H1 (cell line): Measurements from ENCODE around the gene DSCAM. TPM values are rescaled to one million over a fixed set of nuclear protein-coding genes. Genes with fewer than 3 reads are reported as not detected.

Experiments used
- CTCF ChIA-PET: fragments of 300-600 bp; sonication (Branson Sonifier 250); formaldehyde crosslinking; loops from one replicate; lab custom pipeline; 2021; ENCODE audit not compliant: partially characterized antibody; lab: Charles Lee
- POLR2A ChIA-PET: fragments of 300-600 bp; sonication (Branson Sonifier 250); formaldehyde crosslinking; loops from one replicate; lab custom pipeline; 2021; ENCODE audit warnings: inconsistent platforms; ENCODE audit not compliant: partially characterized antibody; lab: Charles Lee
- DNase-seq, 2 experiments: peaks; one replicate each; pipeline versions ENCODE4 v3.0.0 to v3.0.0-alpha.2; 2010 to 2022; ENCODE audit warnings: low spot score in 2 of 2, low read depth in 1 of 2, mixed read lengths in 1 of 2
- FAIRE-seq: peaks from 2 replicates; lab custom pipeline; 2011; peaks lifted over from hg19 to GRCh38; lab: Jason Lieb, UNC
- H2AFZ ChIP-seq: 2 replicates; pipeline ENCODE4 v1.8.1; 2012; ENCODE audit warnings: low read length, inconsistent platforms
- H2AK5ac ChIP-seq: 2 replicates; pipeline ENCODE4 v1.6.1; 2013; ENCODE audit warnings: low read depth, low read length
- H2BK120ac ChIP-seq: replicated peaks from 2 replicates; pipeline ENCODE3; 2013; ENCODE audit warnings: low read depth, low read length, inconsistent platforms
- H2BK12ac ChIP-seq: 2 replicates; pipeline ENCODE4 v1.6.1; 2013; ENCODE audit warnings: low read depth, low read length
- H2BK15ac ChIP-seq: 2 replicates; pipeline ENCODE4 v1.6.1; 2013; ENCODE audit warnings: low read length
- H2BK20ac ChIP-seq: 2 replicates; pipeline ENCODE4 v1.6.1; 2013; ENCODE audit warnings: low read length
- H2BK5ac ChIP-seq: 2 replicates; pipeline ENCODE4 v1.6.1; 2013; ENCODE audit warnings: low read depth, low read length
- H3K14ac ChIP-seq: 2 replicates; pipeline ENCODE4 v1.6.1; 2013; ENCODE audit warnings: inconsistent platforms; ENCODE audit not compliant: insufficient read length
- H3K18ac ChIP-seq: 2 replicates; pipeline ENCODE4 v1.6.1; 2013; ENCODE audit warnings: low read length; ENCODE audit errors: extremely low read depth
- H3K23ac ChIP-seq: 2 replicates; pipeline ENCODE4 v1.6.1; 2013; ENCODE audit warnings: inconsistent platforms; ENCODE audit not compliant: insufficient read length
- H3K23me2 ChIP-seq: 2 replicates; pipeline ENCODE4 v1.6.1; 2013; ENCODE audit warnings: low read depth, low read length
- H3K27ac ChIP-seq: 2 replicates; pipeline ENCODE4 v1.6.1; 2011; ENCODE audit warnings: low read depth, low read length, inconsistent platforms
- H3K27me3 ChIP-seq, 4 experiments: replicated peaks in 1 of 4; 1 replicate in 1 of 4; 2 replicates in 3 of 4; pipeline versions ENCODE4 v1.6.1 to v1.8.1; 2011 to 2013; ENCODE audit warnings: low read length in 3 of 4, mild to moderate bottlenecking in 3 of 4, inconsistent platforms in 2 of 4, mixed read lengths in 2 of 4, moderate library complexity in 1 of 4; ENCODE audit not compliant: control insufficient read depth in 3 of 4, insufficient read depth in 3 of 4; ENCODE audit errors: extremely low read depth in 1 of 4
- H3K36me3 ChIP-seq, 4 experiments: 2 replicates each; pipeline versions ENCODE4 v1.6.1 to v1.8.1; 2011 to 2013; ENCODE audit warnings: mild to moderate bottlenecking in 4 of 4, low read length in 3 of 4, moderate library complexity in 2 of 4, control low read depth in 1 of 4, inconsistent platforms in 1 of 4; ENCODE audit not compliant: insufficient read depth in 4 of 4, control insufficient read depth in 2 of 4
- H3K4ac ChIP-seq: replicated peaks from 2 replicates; pipeline ENCODE3; 2013; ENCODE audit warnings: low read length, low read depth, mixed read lengths, inconsistent platforms; ENCODE audit not compliant: insufficient read length
- H3K4me1 ChIP-seq, 4 experiments: replicated peaks in 1 of 4; 1 replicate in 1 of 4; 2 replicates in 3 of 4; pipeline versions ENCODE4 v1.6.1 to v1.8.1; 2011 to 2013; ENCODE audit warnings: low read length in 3 of 4, inconsistent platforms in 2 of 4, mixed read lengths in 1 of 4; ENCODE audit not compliant: insufficient read depth in 4 of 4, control insufficient read depth in 3 of 4
- H3K4me2 ChIP-seq, 2 experiments: 2 replicates each; pipeline versions ENCODE4 v1.6.1 to v1.8.1; 2011 to 2013; ENCODE audit warnings: low read depth in 2 of 2, low read length in 2 of 2, control low read depth in 1 of 2, inconsistent platforms in 1 of 2, mild to moderate bottlenecking in 1 of 2; ENCODE audit not compliant: insufficient read depth in 1 of 2
- H3K4me3 ChIP-seq, 4 experiments: fragments of 200-600, 300-600 bp in 1 of 4; sonication (generic), shearing (Covaris generic), sonication (Bioruptor Twin) in 1 of 4; 2 replicates each; pipeline versions ENCODE4 v1.5.1 to v1.8.1; 2011 to 2016; ENCODE audit warnings: low read length in 4 of 4, low read depth in 3 of 4, control low read depth in 2 of 4, inconsistent platforms in 2 of 4, mild to moderate bottlenecking in 2 of 4, mixed read lengths in 1 of 4, moderate library complexity in 1 of 4; ENCODE audit not compliant: insufficient read depth in 2 of 4; ENCODE audit errors: extremely low read depth in 1 of 4
- H3K56ac ChIP-seq: replicated peaks from 2 replicates; pipeline ENCODE3; 2013; ENCODE audit warnings: low read depth, mild to moderate bottlenecking, mixed read lengths, low read length, inconsistent platforms; ENCODE audit not compliant: insufficient read length
- H3K79me1 ChIP-seq: 2 replicates; pipeline ENCODE4 v1.6.1; 2013; ENCODE audit warnings: low read depth, low read length, control low read depth
- H3K79me2 ChIP-seq, 2 experiments: 2 replicates each; pipeline versions ENCODE4 v1.6.1 to v1.8.1; 2012 to 2013; ENCODE audit warnings: low read length in 2 of 2, mild to moderate bottlenecking in 2 of 2, inconsistent platforms in 1 of 2; ENCODE audit not compliant: insufficient read depth in 2 of 2, control insufficient read depth in 1 of 2
- H3K9ac ChIP-seq, 4 experiments: replicated peaks in 1 of 4; 1 replicate in 1 of 4; 2 replicates in 3 of 4; pipeline versions ENCODE4 v1.6.1 to v1.8.1; 2011 to 2013; ENCODE audit warnings: low read depth in 3 of 4, low read length in 3 of 4, control low read depth in 2 of 4, mild to moderate bottlenecking in 2 of 4, moderate library complexity in 2 of 4, inconsistent platforms in 1 of 4; ENCODE audit errors: extremely low read depth in 1 of 4
- H3K9me3 ChIP-seq, 2 experiments: 2 replicates each; pipeline versions ENCODE4 v1.6.1 to v1.8.1; 2012 to 2013; ENCODE audit warnings: mild to moderate bottlenecking in 2 of 2, moderate library complexity in 2 of 2, control low read depth in 1 of 2, inconsistent platforms in 1 of 2, low read depth in 1 of 2, low read length in 1 of 2, mixed read lengths in 1 of 2; ENCODE audit not compliant: insufficient read depth in 2 of 2
- H4K20me1 ChIP-seq, 2 experiments: replicated peaks in 1 of 2; 2 replicates each; pipeline versions ENCODE3 to v1.8.1; 2011 to 2013; ENCODE audit warnings: inconsistent platforms in 2 of 2, low read length in 2 of 2, mild to moderate bottlenecking in 1 of 2; ENCODE audit not compliant: insufficient read depth in 2 of 2, control insufficient read depth in 1 of 2
- H4K5ac ChIP-seq: 2 replicates; pipeline ENCODE4 v1.6.1; 2013; ENCODE audit warnings: low read length, low read depth, mixed read lengths, inconsistent platforms; ENCODE audit not compliant: insufficient read length
- H4K8ac ChIP-seq: 2 replicates; pipeline ENCODE4 v1.8.0; 2013; ENCODE audit warnings: mild to moderate bottlenecking, moderate library complexity, low read length, inconsistent platforms; ENCODE audit not compliant: insufficient read depth; ENCODE audit errors: extremely low read depth
- H4K91ac ChIP-seq: replicated peaks from 2 replicates; pipeline ENCODE3; 2013; ENCODE audit warnings: low read length, mixed read lengths, inconsistent platforms; ENCODE audit not compliant: insufficient read length
- SIRT6 ChIP-seq: IDR thresholded peaks from one replicate; pipeline ENCODE4 v1.7.1; 2012; ENCODE audit warnings: low read length, inconsistent platforms
- TAF7 ChIP-seq: optimal IDR thresholded peaks from 2 replicates; pipeline ENCODE3; 2011; ENCODE audit warnings: low read depth, mild to moderate bottlenecking, inconsistent platforms, low read length, moderate library complexity, borderline replicate concordance
- WGBS, 2 experiments: shearing (Covaris generic) in 1 of 2; methylation state at CpG; one replicate each; pipeline versions ENCODE4 v1.1.6 to v1.1.7; 2013 to 2015; ENCODE audit warnings: low lambda C conversion rate in 2 of 2, mixed read lengths in 2 of 2, inconsistent platforms in 1 of 2, low coverage in 1 of 2, missing lambda C conversion rate in 1 of 2; ENCODE audit not compliant: insufficient replicate concordance in 2 of 2, insufficient coverage in 1 of 2, insufficient read length in 1 of 2; ENCODE audit errors: extremely low coverage in 1 of 2, missing lambda C conversion rate in 1 of 2; 5-methylcytosine and 5-hydroxymethylcytosine counted together
- polyA plus RNA-seq, 7 experiments: library from polyadenylated mRNA; depleted of rRNA in 3 of 7; stranded (reverse) in 5 of 7; unstranded in 2 of 7; fragments of >200 nt in 5 of 7; fragments of 200-250 nt in 2 of 7; gene quantifications; 1 replicate in 5 of 7; 2 replicates in 1 of 7; 4 replicates in 1 of 7; pipeline versions ENCODE4 v1.2.1 to v1.2.3, GENCODE V29; 2011 to 2013; ENCODE audit warnings: missing spikeins in 2 of 7, mixed read lengths in 2 of 7
- total RNA-seq: library from RNA; stranded (reverse); fragmentation: NEBNext Ultra II Directional; extraction: Animal tissue kit (Norgen Biotek cat#: 25700); gene quantifications from 2 replicates; pipeline ENCODE4 v1.2.1, GENCODE V29; 2021

DSCAM gene
- total and polyA plus RNA-seq, 2 of the 8 experiments (the other 6 are each of a cell fraction or from before 2014, with no cell fraction given): 0.02 to 0.15 TPM

- H3K4me3 ChIP-seq: no peak overlapping the region
- H3K23me2 ChIP-seq: no peaks in the 10 kb centered on the region
- no peak overlapping the region for H3K9ac ChIP-seq
- H4K20me1 ChIP-seq: no peaks in the 10 kb centered on the region
- no peak overlapping the region for H3K23ac ChIP-seq
- TF ChIP-seq SIRT6: no peak
- no peak for TF ChIP-seq TAF7
- H2AFZ ChIP-seq: no peak overlapping the region; the same call in 1 of the 2 replicates
- H2AK5ac ChIP-seq: no peak overlapping the region
- H3K18ac ChIP-seq: no peak overlapping the region
- POLR2A ChIA-PET: no interaction called here
- H3K79me1 ChIP-seq: no peaks in the 10 kb centered on the region; the same call in 1 of the 2 replicates
- CTCF ChIA-PET: interaction anchor here (0.9 kb wide), 1 partner anchor 25 kb away, joined by 3 read pairs; no protein-coding TSS in a partner anchor
- no peak overlapping the region for H2BK12ac ChIP-seq
- H4K5ac ChIP-seq: no peak overlapping the region
- H4K91ac ChIP-seq: no peak overlapping the region
- DNase-seq: no peak
- no peak overlapping the region for H3K4ac ChIP-seq
- no peak overlapping the region for H3K14ac ChIP-seq
- no peak overlapping the region for H3K27ac ChIP-seq
- no peak overlapping the region for H3K56ac ChIP-seq
- H3K79me2 ChIP-seq: no peaks in the 10 kb centered on the region
- FAIRE-seq: no peak
- peaks cover 0 to 3% (median under 1%) of the 10 kb centered on the region in 4 experiments; a peak in 2 of 7 replicates for H3K4me1 ChIP-seq
- no peak overlapping the region for H4K8ac ChIP-seq
- peaks cover 4 to 15% (median 13%) of the 10 kb centered on the region in 4 experiments; a peak in 5 of 7 replicates for H3K27me3 ChIP-seq
- no peak overlapping the region for H2BK20ac ChIP-seq
- no peak overlapping the region for H3K4me2 ChIP-seq
- WGBS, 2 experiments: 88% methylated on average over 9 of the region's 9 CpGs; no CpG with 5 or more reads in 1 of the 2 experiments
- no peaks in the 10 kb centered on the region for H3K36me3 ChIP-seq
- no peaks in the 10 kb centered on the region for H3K9me3 ChIP-seq
- no peak overlapping the region for H2BK120ac ChIP-seq
- no peak overlapping the region for H2BK15ac ChIP-seq
- H2BK5ac ChIP-seq: no peak overlapping the region
Observed at GRCh38 chr21:40331172-40331571, 515.8 kb downstream of the DSCAM start.
